Keratinocyte (primary cell): Measurements from ENCODE around the gene PCDH15.

ENCODE experiments used
- EZH2 ChIP-seq: IDR thresholded peaks from one replicate; pipeline ENCODE4 v1.6.1; 2012; ENCODE audit warnings: inconsistent platforms, mild to moderate bottlenecking, low read length, moderate library complexity
- TF ChIP-seq, protein P1 (sequence below), 3 experiments: IDR thresholded peaks in 1 of 3; conservative IDR thresholded peaks in 1 of 3; optimal IDR thresholded peaks in 1 of 3; 2 replicates in 2 of 3; 3 replicates in 1 of 3; pipeline versions ENCODE3 to v1.5.1; 2011; ENCODE audit warnings: low read length in 3 of 3, mild to moderate bottlenecking in 3 of 3, moderate library complexity in 2 of 3, control low read depth in 1 of 3, inconsistent platforms in 1 of 3; ENCODE audit not compliant: insufficient read depth in 2 of 3; ENCODE audit errors: extremely low read depth in 1 of 3

DNA sequence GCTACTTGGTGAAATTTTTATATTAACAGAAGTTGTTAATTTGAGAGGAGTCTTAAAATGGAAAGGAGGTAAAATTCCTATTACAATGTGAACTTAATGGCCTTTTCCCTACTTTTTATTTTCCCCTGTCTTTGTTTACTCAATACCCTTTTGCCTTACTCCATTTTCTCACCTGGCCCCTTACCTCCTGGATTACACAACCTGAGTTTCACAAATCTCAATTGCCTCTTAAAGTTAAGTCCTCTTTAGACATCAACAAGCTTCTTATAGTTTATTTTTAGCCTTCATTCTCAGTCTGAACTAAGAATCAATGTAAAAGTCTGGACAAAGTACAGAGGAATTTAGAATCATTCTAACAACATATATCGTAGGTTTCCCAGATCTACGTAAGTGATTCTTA, 247.0 kb downstream of the PCDH15 start:
- TF ChIP-seq, protein P1, sequence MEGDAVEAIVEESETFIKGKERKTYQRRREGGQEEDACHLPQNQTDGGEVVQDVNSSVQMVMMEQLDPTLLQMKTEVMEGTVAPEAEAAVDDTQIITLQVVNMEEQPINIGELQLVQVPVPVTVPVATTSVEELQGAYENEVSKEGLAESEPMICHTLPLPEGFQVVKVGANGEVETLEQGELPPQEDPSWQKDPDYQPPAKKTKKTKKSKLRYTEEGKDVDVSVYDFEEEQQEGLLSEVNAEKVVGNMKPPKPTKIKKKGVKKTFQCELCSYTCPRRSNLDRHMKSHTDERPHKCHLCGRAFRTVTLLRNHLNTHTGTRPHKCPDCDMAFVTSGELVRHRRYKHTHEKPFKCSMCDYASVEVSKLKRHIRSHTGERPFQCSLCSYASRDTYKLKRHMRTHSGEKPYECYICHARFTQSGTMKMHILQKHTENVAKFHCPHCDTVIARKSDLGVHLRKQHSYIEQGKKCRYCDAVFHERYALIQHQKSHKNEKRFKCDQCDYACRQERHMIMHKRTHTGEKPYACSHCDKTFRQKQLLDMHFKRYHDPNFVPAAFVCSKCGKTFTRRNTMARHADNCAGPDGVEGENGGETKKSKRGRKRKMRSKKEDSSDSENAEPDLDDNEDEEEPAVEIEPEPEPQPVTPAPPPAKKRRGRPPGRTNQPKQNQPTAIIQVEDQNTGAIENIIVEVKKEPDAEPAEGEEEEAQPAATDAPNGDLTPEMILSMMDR (optimal IDR thresholded peaks at IDR 0.05 in 1 of 3, IDR thresholded peaks at IDR 0.05 in 1 of 3, conservative IDR thresholded peaks at IDR 0.05 in 1 of 3; ENCODE audit: extremely low read depth in 1 of 3, insufficient read depth in 2 of 3, low read length in 3 of 3): no peak
- no peak for TF ChIP-seq EZH2
